Endothelial cell (in vitro differentiated cells): ENCODE measurements around the gene ITPKA. TPM values are rescaled to one million over a fixed set of nuclear protein-coding genes. Genes with fewer than 3 reads are reported as not detected.

Experiments
- DNase-seq: peaks from one replicate; pipeline ENCODE4 v3.0.0; 2021; ENCODE audit warnings: low spot score
- H3K27ac Mint-ChIP-seq: one replicate; pipeline ENCODE4 v1.8.0; 2021; ENCODE audit warnings: mixed read lengths, inconsistent platforms; ENCODE audit not compliant: unreplicated experiment
- H3K27me3 Mint-ChIP-seq: one replicate; pipeline ENCODE4 v1.8.0; 2021; ENCODE audit warnings: mild to moderate bottlenecking, moderate library complexity, mixed read lengths, inconsistent platforms; ENCODE audit not compliant: unreplicated experiment
- H3K36me3 Mint-ChIP-seq: one replicate; pipeline ENCODE4 v1.8.0; 2021; ENCODE audit warnings: mild to moderate bottlenecking, low read depth, mixed read lengths, inconsistent platforms; ENCODE audit not compliant: unreplicated experiment
- H3K4me1 Mint-ChIP-seq: one replicate; pipeline ENCODE4 v1.8.0; 2021; ENCODE audit warnings: mild to moderate bottlenecking, mixed read lengths, inconsistent platforms; ENCODE audit not compliant: unreplicated experiment
- H3K4me3 Mint-ChIP-seq: one replicate; pipeline ENCODE4 v1.8.0; 2021; ENCODE audit warnings: mild to moderate bottlenecking, mixed read lengths, inconsistent platforms; ENCODE audit not compliant: unreplicated experiment
- H3K9me3 Mint-ChIP-seq: one replicate; pipeline ENCODE4 v1.8.0; 2021; ENCODE audit warnings: mixed read lengths, inconsistent platforms; ENCODE audit not compliant: unreplicated experiment
- CTCF ChIP-seq: fragments of 200-600 bp; sonication (generic); IDR thresholded peaks from one replicate; pipeline ENCODE4 v1.5.0; 2021; ENCODE audit warnings: antibody characterized with exemption; ENCODE audit not compliant: unreplicated experiment
- total RNA-seq: library from RNA; stranded (reverse); fragmentation: NEBNext Ultra II Directional; extraction: Animal tissue kit (Norgen Biotek cat#: 25700); gene quantifications from one replicate; pipeline ENCODE4 v1.2.1, GENCODE V29; 2021; ENCODE audit not compliant: unreplicated experiment

Gene ITPKA
- total RNA-seq, 1 donor from 2014 or later = 4.2 TPM

- Mint-ChIP-seq H3K4me3 (no peak overlapping the region), H3K27ac (no peak overlapping the region), H3K4me1 (peaks cover 13% of the 10 kb centered on the region), H3K27me3 (peaks cover 9% of the 10 kb centered on the region), H3K9me3 (no peaks in the 10 kb centered on the region), H3K36me3 (peaks cover 24% of the 10 kb centered on the region)
- TF ChIP-seq CTCF = no peak
- no peak for DNase-seq
Measured at GRCh38 chr15:41483115-41483514, 10.6 kb upstream of the ITPKA start.

GRCh38 chr15:41483519-41483918 is 10.2 kb upstream of the ITPKA start:
- TF ChIP-seq CTCF = no peak
- no peak for DNase-seq
- peaks cover 11% of the 10 kb centered on the region for H3K27me3 Mint-ChIP-seq
- H3K9me3 Mint-ChIP-seq = no peaks in the 10 kb centered on the region
- peaks cover 24% of the 10 kb centered on the region for H3K36me3 Mint-ChIP-seq
- no peak overlapping the region for H3K4me3 Mint-ChIP-seq
- H3K4me1 Mint-ChIP-seq = peaks cover 15% of the 10 kb centered on the region
- H3K27ac Mint-ChIP-seq = no peak overlapping the region

DNA sequence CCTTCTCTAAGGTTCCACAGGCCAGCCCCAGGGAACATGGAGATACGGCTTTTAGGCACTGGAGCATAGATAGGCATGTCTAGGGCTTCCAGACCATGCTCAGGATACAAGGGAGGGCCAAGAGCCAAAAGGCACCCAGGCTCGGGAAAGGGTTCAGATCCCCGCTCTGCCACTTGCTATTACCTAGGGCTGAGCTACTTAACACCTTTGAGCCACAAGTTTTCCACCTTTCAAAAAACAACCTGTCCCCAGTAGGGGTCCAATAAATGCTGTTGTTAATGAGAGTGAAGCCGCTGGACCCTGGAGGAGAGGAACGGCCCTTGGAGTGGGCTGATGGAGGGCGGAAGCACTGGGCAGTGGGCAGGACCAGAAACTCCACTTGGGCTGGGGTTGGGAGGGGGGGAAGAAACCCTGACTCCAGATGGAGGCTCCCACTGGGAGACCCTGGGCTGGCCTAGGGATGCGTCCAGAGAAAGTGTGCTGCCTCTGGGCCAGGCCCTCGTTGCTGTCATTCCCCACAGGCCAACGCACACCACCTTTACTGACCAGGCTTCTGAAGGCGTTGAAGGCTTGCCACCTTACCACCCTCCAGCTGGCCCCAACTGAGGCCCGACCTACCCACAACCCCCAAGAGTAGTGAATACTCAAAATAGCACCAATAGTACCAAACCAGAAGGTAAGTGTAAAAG is 8.6 kb upstream of the ITPKA start:
- Mint-ChIP-seq H3K27me3 (peaks cover 11% of the 10 kb centered on the region), H3K4me3 (no peak overlapping the region), H3K36me3 (peaks cover 19% of the 10 kb centered on the region), H3K4me1 (peaks cover 15% of the 10 kb centered on the region), H3K9me3 (no peaks in the 10 kb centered on the region), H3K27ac (no peak overlapping the region)
- no peak for TF ChIP-seq CTCF
- no peak for DNase-seq

DNA sequence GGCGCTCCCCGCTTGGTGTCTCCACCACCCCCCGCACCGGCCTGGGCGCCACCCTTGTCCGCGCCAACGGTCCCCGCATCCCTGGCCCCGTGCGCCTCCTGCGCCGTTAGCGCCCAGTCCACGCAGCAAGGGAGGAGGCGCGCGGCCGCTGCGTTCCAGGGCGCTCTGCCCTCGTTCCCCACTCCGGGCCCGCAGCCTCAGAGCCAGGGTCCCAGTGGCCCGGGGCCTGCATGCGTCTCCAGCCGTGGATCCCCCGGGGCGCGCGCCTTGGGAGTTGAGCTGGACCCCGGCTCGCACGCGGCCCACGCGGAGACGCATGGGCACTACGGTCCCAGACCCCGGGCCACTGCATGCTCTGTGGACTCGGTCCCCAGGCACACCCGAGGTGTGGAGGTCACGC is 7.4 kb upstream of the ITPKA start:
- H3K4me1 Mint-ChIP-seq = peaks cover 15% of the 10 kb centered on the region
- no peak overlapping the region for H3K4me3 Mint-ChIP-seq
- DNase-seq = no peak
- TF ChIP-seq CTCF = no peak
- no peaks in the 10 kb centered on the region for H3K9me3 Mint-ChIP-seq
- H3K36me3 Mint-ChIP-seq = peaks cover 8% of the 10 kb centered on the region
- peaks cover 10% of the 10 kb centered on the region for H3K27me3 Mint-ChIP-seq
- H3K27ac Mint-ChIP-seq = no peak overlapping the region

GRCh38 chr15:41487381-41487780 is 6.3 kb upstream of the ITPKA start:
- Mint-ChIP-seq H3K9me3 (no peaks in the 10 kb centered on the region), H3K27me3 (peaks cover 14% of the 10 kb centered on the region), H3K4me1 (peaks cover 19% of the 10 kb centered on the region), H3K27ac (no peak overlapping the region), H3K36me3 (peaks cover 10% of the 10 kb centered on the region), H3K4me3 (no peak overlapping the region)
- no peak for TF ChIP-seq CTCF
- DNase-seq = no peak
